A549 treated with dexamethasone at 1 μM for 4 hours (cell line): Measurements from ENCODE around the gene PRKRA. TPM values are rescaled to one million over a fixed set of nuclear protein-coding genes. Genes with fewer than 3 reads are reported as not detected.

Experiments used
- total RNA-seq: library from RNA; stranded (reverse); fragments of 200-300 nt; extraction: Qiagen RNA extraction; gene quantifications from 5 replicates; pipeline ENCODE4 v1.2.3, GENCODE V29; 2022

PRKRA gene
- 27.2 to 34.0 TPM (median 29.9 TPM) in 5 replicates for total RNA-seq

DNA sequence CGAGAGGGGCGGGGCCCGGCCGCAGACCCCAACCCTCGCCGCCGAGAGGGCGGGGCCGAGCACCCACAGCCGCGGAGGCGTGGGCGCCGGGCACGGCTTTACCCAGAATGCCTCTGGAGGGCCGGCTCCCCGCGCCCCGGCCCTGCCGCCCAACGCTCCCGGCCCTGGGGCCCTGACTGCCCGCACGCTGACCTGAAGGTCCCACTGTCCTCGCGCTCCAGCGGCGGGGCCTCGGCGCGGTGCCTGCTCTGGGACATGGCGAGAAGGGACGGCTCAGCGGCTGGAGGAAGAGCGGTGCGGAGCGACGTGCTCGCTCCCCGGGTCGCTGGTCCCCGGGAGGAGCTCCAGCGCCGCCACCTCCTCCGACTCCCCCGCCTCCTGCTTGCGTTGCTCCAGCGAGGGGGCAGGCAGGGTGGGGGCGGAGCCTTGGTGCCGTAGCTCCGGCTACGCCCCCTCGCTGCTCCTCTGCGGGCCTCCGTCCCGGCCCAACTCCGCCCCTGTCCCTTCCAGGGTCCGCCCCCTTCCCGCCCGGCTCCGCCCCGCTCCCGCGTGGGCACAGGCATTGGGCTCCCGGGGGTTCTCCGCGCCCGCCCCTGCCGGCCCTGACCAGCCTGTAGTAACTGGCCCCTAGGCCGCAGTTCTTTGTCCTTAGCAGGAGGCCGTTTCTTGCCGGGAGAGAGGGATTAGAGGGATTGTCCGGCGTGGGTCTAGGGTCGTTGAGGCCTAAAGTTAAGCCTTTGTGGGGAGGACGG, at the start of gene PRKRA, which contains the start of gene PJVK:
Gene PRKRA, minus strand, starts transcription at position 402 of the 752 bp plus-strand sequence. Its CDS starts 145 bp downstream, at position 257.
Gene PJVK, plus strand, starts transcription at position 605 of the 752 bp plus-strand sequence. CDS start 2,032 bp downstream, outside the sequence.

DNA sequence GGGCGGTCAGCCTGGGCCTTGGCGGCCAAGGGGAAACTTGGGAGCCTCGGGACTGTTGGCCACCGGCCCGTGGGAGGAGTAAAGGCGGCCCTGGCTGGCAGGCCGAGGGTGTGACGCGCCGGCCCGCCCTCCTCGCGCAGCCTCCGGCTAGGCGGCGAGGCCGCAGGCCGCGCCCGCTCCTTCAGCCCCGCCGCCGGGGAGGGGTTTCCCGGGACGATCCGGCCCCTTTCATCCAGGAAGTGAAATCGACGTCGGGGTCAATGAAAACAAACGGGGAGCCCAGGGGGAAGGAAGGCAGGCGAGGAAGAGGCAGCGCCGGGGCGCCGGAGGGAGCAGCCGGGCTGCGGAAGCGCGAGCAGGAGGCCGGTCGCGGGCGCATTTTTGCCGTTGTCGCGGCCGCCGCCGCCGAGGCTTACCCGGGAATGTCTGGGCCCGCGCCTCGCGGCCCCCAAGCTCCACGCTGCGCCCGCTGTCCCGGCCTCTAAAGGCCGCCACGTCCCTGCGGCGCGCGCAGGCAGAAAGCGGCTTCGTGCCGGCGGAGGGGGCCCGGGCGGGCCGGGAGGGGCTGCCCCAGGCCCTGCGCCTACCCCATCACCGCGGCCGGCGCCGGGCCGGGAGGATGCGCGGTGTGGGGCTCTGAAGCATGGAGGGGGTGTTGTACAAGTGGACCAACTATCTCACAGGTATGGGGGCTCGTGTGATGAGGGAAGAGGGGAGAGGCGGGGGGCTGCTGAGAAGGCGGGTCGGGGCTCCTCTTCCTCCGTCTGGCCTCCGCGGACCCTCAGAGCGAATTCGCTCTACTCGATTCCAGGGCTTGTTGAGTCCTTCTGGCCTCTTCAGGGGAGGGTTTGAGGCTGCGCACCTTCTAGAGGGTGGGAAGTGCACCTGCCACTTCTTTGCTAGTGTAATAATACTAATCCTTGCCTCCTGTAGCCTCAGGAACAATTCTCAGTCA, 29.5 kb upstream of the PRKRA start, which contains the start of gene PLEKHA3:
Gene PLEKHA3, plus strand, starts transcription at position 231 of the 955 bp plus-strand sequence. Its CDS starts 413 bp downstream, at position 644.

DNA sequence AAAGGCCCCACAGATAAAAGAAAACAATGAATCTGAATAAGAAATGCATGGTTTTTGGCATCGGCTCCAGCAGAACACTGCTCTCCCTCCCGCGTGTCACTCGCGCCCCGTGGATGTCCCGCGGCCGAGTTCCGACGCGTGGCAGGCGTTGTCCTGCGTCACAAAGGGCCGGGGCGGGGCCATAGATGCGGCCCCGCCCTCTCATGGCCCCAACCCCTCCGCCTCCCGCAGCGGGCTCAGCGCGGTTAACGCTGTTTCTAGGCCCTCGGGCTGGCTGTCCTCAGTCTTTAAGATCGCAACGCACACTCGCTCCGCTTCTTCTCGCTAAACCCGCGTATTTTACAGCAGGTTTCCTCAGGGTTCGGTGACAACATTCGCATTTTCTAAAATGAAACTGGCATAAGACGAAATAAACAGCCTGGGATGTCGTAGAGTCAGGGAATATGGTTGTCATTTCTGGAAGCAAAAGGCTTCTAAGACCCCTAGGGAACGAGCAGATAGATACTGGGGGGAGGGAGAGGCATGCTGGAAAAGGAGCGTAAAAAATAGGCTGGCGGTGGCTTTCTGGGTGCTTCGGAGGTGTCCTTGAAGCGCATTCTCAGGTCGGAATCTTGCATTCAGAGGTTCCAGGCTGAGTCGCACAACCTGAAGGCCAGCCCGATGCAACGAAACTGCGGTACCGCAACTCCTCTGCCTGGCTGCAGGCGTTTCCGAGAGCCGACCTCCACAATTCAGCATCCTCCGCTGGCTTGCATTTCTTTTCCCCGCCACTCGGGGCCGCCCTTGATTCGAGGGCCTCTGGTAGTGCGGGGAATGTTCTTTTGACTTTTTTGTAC, 27.7 kb upstream of the PRKRA start, which contains the start of gene FKBP7:
Gene FKBP7, minus strand, starts transcription at position 162 of the 836 bp plus-strand sequence. Its CDS starts 101 bp downstream, at position 61.

Other genes with a start within 250 kb of the PRKRA start
- 1.1 to 1.9 TPM (median 1.6 TPM) in 5 replicates for gene PJVK, start 203 bp upstream of the PRKRA start, total RNA-seq
- gene FKBP7, start 27.4 kb upstream of the PRKRA start, total RNA-seq = 9.9 to 14.7 TPM (median 10.5 TPM) in 5 replicates
- gene PLEKHA3, start 29.3 kb upstream of the PRKRA start, total RNA-seq = 7.1 to 17.4 TPM (median 15.5 TPM) in 5 replicates